Right ventricle myocardium inferior (tissue), 1 donor: ENCODE results near the gene SLC16A11. TPM values are rescaled to one million over a fixed set of nuclear protein-coding genes. Genes with fewer than 3 reads are reported as not detected.

Experiments
- ATAC-seq: fragments of 200-7000 bp; cut with Tn5 transposase; one replicate; pipeline ENCODE4 v1.9.1; 2020; ENCODE audit warnings: mild to moderate bottlenecking, moderate library complexity
- DNase-seq: peaks from one replicate; pipeline ENCODE4 v3.0.0; 2021; ENCODE audit errors: missing footprints
- intact Hi-C: fragments of 100-400 bp; cut with DNase I; formaldehyde crosslinking; loops from one replicate; pipeline ENCODE4 v1.11.0; 2022
- total RNA-seq: library from RNA; stranded (reverse); fragmentation: NEBNext Ultra II Directional; extraction: Animal tissue kit (Norgen Biotek cat#: 25700); gene quantifications from one replicate; pipeline ENCODE4 v1.2.1, GENCODE V29; 2021
- donor health status: DM: no; HTN: yes; CAD: no; lungs with severe emphysema.

Gene SLC16A11
- total RNA-seq, 1 donor from 2014 or later = 0.78 TPM

- DNase-seq (no peak), ATAC-seq (no peak)
Measured at GRCh38 chr17:7034955-7035590, 8.8 kb downstream of the SLC16A11 start.

DNA sequence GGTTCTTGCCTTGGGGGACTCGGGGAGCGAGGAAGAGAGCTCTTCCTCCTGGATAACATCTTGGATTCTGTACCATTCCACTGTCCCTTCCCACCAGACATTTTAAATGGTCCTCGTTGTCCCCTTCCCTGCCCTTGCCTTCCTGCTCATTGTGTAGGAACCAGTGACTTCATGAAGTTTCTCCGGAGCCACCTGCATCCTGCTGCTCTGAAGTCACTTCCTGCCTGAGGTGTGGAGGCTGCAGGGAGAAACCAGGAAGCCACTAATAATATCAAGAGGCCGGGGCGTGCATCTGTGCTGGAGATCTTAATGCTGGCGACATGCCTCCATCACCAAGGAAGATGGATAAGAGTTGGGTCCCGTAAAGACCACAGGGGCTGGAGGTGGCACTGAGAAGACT, 14.2 kb downstream of the SLC16A11 start:
- intact Hi-C loops = no loop called here
- DNase-seq = no peak

More at GRCh38 chr17:7034955-7035590, 8.8 kb downstream of the SLC16A11 start:
- intact Hi-C loops = no loop called here

GRCh38 chr17:7029096-7029495, 14.8 kb downstream of the SLC16A11 start:
- no peak for ATAC-seq
- no peak for DNase-seq
- intact Hi-C loops = no loop called here

More for the DNA sequence above, 14.2 kb downstream of the SLC16A11 start:
- peak; percentile 23 for ATAC-seq

GRCh38 chr17:7027335-7027734, 16.6 kb downstream of the SLC16A11 start:
- DNase-seq (no peak), ATAC-seq (no peak)
- intact Hi-C loops = no loop called here

DNA sequence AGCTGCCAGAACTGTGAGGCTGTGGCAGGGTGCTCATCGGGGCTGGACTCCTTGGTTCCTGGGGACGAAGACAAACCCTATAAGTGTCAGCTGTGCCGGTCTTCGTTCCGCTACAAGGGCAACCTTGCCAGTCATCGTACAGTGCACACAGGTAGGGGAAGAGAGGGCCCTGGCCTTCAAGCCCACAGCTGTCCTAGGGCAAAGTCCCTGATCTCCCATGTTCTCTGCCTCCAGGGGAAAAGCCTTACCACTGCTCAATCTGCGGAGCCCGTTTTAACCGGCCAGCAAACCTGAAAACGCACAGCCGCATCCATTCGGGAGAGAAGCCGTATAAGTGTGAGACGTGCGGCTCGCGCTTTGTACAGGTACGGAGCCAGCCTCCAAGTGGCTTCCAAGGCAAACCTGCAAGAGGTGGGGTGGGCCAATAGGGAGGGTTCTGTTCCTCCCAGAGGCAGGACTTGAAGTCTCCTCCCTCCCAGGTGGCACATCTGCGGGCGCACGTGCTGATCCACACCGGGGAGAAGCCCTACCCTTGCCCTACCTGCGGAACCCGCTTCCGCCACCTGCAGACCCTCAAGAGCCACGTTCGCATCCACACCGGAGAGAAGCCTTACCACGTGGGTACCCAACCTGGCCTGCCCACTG, 17.3 kb downstream of the SLC16A11 start:
- intact Hi-C loops = no loop called here
- DNase-seq (no peak), ATAC-seq (no peak)

DNA sequence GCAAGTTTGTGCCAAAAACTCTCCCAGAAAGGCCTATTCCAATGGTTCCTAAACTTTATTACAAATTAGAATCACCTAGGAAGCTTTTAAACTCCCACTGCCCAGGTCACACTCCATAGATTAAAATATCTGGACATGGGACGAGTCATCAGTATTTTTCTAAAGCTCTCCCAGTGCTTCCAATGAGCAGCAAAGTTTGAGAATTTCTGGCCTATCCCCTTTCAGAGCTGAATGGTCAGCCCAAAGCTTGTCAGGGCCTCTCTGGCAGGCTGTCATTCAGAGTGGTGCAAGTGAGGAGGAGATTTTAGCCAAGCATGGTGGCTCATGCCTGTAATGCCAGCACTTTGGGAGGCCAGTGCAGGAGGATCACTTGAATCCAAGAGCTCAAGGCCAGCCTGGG, 18.6 kb downstream of the SLC16A11 start:
- ATAC-seq (no peak), DNase-seq (no peak)
- intact Hi-C loops = no loop called here

GRCh38 chr17:7024402-7024785, 19.5 kb downstream of the SLC16A11 start:
- ATAC-seq (no peak), DNase-seq (no peak)
- intact Hi-C loops = loop anchor here (5.0 kb wide), 1 partner anchor 112 kb away; no protein-coding TSS in a partner anchor

- ATAC-seq (peak; percentile 69), DNase-seq (peak; percentile 95)
- intact Hi-C loops = loop anchor here (5.0 kb wide), 1 partner anchor 111 kb away; no protein-coding TSS in a partner anchor
Measured at GRCh38 chr17:7023576-7024401, 20.1 kb downstream of the SLC16A11 start.

DNA sequence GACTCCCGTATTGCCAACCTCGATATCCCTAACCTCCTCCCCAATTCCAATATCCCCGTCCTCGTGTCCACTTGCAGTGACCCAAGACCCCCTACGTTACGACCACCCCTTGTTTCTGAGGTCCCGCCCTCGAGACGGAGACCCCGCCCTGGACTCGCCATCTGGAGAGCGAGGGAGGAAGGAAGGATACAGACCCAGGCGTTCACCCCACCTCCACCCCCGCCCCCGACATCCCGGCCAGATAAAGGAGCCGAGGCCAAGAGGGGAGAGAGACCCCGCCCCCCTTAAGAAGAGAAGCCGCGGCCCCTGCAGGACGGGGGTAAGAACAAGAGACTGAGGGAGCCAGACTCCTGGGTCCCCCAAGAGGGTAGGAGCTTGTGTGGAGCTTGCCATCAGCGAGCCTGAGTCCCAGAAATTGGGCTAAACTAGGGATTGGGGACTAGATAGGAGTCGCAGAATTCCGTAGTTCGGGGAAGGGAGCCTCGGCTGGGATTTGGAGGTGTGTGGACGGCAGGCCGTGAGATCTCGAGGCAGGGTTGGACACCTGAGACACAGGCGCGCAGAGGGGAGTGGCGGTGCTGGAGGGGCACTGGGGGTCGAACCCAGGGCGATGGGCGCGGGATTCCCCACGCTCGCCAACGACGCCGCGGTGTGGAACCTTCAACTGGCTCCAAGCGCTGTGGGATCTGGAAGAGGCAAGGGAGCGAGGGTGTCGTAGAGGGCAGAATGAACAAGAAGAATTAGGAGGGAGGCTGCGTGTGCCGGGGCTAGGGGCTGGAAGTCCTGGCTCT, 20.9 kb downstream of the SLC16A11 start, which contains the start of gene BCL6B:
Gene BCL6B, plus strand, starts transcription at position 270 of the 791 bp plus-strand sequence. CDS start 622 bp downstream, outside the sequence.
- intact Hi-C loops = loop anchor here (5.0 kb wide), 1 partner anchor 111 kb away; no protein-coding TSS in a partner anchor
- DNase-seq (no peak), ATAC-seq (no peak)

GRCh38 chr17:7021993-7022778, 21.7 kb downstream of the SLC16A11 start:
- DNase-seq (peak; percentile 93), ATAC-seq (peak; percentile 70)
- intact Hi-C loops = loop anchor here (5.0 kb wide), 1 partner anchor 110 kb away; no protein-coding TSS in a partner anchor

DNA sequence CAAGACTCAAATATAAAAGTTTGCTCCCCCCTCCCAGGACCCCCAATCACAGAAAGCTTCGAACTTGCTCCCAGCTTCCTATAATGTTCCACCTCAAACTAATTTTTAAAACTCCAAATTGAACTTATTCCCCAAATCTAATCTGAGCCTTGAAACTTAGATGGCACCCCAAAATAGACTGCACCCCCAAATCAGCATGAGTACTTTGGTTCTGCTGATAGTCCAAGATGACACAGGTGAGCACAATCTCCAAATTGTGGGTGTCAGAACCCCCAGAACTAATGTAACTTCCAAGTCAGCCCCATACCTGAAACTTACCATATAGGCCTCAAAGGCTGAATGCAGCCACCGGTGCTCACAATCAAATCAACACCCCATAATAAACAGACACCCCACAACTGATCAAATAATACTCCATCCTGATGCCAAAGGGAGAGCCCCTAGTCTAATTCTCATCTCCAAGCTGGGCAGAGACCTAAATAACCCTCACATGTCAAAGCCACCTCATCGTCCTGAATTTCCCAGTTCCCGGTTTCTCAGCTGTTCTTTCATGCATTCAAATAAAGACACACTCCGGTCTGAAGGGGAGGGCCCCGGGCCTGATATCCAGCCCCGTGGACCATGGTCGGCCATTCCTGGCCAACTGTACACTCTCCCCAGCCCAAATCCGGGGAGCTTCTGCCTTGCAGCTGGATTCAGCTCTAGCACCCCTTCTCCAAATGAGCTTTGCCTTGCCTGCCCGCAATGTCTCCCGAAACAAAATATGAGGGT, 22.8 kb downstream of the SLC16A11 start:
- intact Hi-C loops = loop anchor here (5.0 kb wide), 1 partner anchor 109 kb away; no protein-coding TSS in a partner anchor
- ATAC-seq (no peak), DNase-seq (no peak)

DNA sequence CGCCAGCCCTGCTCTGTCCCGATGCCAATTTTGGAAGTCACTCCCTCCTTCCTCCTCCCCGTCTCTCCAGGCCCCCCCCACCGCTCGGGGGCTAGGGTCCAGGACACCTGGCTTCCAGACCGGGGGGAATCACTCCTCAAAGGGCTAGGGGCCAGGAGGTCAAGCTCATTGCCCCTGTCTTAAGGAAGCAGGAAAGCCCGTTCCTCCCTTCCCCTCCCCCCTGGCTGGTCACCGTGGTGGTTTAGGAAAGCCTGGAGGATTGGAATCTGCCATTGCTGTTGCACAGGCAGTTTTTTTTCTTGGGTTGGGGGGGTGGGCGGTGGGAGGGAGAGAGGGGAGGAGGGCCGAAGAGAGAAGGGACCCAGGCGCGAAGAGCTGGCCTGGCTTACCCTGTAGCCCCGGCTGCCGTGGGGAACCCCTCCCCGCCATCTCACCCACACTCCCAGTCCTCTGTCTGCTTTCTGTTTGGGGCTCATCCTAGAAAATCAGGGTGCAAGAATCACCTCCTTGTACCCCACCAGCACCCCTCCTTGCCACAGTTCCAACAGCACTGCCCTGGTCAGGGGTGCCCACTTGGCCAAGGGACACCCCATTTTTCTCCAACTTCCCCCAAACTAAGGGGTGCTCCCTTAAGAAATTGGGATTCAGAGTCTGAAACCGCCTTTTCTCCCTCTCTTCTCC, 23.9 kb downstream of the SLC16A11 start:
- ATAC-seq (no peak), DNase-seq (peak; percentile 45)
- intact Hi-C loops = loop anchor here (5.0 kb wide), 1 partner anchor 108 kb away; no protein-coding TSS in a partner anchor

- no peak for ATAC-seq
- intact Hi-C loops = no loop called here
Measured at GRCh38 chr17:7019367-7019766, 24.5 kb downstream of the SLC16A11 start.

DNA sequence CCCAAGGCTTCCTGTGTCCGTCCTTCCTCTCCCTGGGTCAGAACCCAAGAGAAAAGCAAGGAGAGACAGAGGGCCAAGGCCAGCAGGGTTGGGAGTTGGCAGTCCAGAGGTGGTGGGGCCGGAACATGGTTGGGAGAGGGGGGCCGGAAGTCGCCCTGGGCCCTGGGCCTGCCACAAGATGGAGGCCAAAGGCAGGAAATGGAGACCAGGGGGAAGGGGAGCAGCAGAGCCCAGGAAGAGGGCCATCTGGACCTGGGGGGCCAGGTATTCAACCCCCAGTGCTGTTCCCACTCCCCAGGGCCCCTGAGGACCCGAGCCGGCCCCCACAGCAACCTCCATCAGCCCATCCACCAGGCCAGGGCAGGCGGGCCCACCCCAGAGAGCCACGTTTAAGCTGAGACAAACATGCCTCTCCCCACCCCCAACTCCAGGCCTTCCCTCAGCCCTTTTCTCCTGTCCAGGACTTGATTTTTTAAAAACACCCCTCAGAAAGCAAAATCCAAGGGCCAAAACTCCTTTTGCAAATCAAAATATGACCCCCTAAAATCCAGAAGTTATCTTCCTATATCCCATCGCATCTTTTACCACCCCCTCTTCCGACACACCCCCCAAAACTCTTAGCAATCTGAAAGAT, 25.4 kb downstream of the SLC16A11 start:
- no peak for ATAC-seq
- intact Hi-C loops = no loop called here
- peak; percentile 70 for DNase-seq

More at GRCh38 chr17:7019367-7019766, 24.5 kb downstream of the SLC16A11 start:
- DNase-seq = no peak

- no peak for ATAC-seq
- intact Hi-C loops = no loop called here
- DNase-seq = no peak
Measured at GRCh38 chr17:7017827-7018200, 26.1 kb downstream of the SLC16A11 start.
